GOT3 (cell line): ENCODE measurements around the gene SS18.

Experiments used
- DNase-seq: peaks from one replicate; lab custom pipeline; 2025; ENCODE audit warnings: mixed read lengths; lab: John Stamatoyannopoulos, UW

The SS18 gene

DNA sequence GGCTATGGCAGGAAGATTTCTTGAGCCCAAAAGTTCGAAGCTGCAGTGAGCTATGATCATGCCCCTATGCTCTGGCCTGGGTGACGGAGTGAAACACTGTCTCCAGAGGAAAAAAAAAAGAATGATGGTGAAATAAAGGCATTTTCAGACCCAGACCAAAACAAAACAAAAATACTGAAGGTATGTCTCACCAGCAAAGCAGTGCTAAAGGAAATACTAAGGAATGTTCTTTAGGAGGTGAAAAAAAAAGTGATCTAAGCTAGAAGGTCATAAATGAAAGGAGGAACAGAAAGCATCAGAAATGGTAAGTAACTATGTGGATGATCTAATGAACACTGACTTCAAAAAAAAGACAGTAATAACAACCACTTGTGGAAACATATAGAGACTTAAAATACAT lies 18.7 kb downstream of the SS18 start:
- DNase-seq, result no peak

DNA sequence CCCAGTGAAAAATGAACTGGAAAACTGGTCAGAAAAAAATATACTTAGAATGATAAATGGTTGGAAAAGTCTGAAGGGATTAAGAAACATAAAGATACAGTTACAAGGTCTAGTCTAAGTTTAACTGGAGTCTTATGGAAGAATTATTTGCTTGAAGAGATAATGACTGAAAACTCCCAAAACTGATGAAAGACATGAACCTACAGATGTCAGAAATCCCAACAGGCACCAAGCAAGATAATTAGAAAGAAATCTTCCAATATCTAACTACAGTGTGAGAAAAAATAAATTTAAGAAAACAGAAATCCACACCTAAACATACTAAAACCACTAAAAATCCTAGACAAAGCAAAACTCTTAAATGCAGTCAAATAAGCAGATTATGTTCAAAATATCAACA lies 19.4 kb downstream of the SS18 start:
- DNase-seq, result no peak

DNA sequence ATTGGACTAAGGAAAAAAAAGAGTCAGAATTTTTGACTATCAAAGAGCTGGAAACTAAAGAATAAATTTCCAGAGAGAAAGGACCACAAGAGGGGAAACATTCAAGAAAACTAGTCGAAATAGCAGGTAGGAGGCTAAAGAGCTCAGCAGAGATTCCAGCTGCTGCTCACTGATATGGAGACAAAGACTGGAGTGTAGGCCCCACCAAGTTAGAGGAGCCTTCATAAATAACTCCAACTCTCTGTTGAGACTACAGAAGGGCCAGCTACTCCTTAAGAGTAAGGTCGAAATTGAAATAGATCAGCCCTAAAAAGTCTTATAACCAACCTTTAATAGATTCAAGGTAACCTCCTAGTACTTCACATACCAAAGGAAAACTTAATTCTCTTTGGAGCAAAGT lies 31.1 kb downstream of the SS18 start:
- no peak for DNase-seq

DNA sequence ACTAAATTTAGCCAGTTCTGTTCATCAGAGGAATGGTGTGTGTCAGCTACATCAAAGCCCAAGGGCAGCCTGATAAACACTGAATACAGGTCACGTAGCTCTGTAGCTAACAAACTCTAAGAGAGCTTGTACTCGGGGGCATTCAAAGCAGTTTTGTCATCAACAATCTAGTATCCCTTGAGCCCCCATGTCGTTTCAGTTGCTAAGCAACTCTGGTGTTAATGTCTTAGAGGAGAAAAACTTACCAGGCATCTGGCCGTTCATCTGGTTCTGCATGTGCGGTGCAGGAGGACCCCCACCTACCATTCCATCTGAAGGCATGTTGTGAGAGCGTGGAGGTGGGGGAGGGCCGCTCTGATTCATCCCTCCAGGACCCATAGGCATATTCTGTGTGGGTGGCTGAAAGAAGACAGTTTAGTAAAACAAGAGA lies 33.1 kb downstream of the SS18 start:
- no peak for DNase-seq

DNA sequence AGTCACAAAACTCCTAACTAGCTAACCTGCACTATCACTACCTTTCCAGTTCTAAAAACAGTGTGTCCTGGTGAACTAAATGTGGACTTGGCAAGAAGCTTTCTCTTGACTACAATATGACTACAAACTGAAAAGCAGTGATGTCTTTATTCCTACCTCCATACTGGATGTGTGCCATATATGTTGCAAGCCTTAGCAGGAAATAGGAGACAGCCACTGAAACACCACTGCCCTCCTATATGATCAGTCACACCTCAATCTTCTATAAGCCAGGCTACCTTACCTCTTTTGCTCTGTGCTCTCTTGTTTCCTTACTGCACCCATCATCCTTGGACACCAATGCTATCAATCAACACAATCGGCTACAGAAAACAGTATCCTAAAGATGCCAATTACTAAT lies 34.1 kb downstream of the SS18 start:
- no peak for DNase-seq

DNA sequence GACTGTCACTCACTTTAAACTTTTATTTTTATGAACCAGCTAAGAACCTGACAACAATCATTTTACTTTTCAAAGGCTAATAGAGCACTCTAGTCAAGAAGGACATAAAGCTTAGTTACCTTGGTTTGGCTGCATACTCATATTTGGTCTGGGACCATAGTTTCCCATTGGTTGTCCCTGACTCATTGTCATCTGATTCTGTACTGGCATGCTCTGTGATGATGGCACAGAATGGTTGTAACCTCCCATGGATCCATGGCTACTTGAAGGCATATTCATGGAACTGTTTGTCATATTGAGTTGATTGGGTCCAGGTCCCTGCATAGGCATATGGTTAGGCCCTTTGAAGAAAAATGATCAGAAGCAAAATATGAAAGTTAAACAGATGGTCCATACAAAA lies 37.9 kb downstream of the SS18 start:
- no peak for DNase-seq

DNA sequence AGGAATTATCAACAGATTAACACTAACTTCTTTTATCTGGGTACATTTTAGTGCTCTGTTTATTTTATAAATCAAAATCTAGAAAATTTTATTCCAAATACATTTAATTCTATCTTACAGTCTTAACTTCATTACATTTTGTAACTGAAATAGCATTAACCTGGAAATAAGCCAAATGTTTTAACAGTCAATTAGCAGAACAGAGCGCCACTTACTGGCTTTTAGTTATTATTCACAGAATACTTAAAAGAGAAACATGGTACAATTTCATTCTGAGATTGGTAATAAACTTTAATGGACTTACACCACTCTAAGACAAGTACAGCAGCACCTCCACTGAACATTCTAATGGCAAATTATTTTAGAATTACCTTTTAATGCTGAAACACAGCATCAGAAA lies 38.6 kb downstream of the SS18 start:
- DNase-seq, result no peak

DNA sequence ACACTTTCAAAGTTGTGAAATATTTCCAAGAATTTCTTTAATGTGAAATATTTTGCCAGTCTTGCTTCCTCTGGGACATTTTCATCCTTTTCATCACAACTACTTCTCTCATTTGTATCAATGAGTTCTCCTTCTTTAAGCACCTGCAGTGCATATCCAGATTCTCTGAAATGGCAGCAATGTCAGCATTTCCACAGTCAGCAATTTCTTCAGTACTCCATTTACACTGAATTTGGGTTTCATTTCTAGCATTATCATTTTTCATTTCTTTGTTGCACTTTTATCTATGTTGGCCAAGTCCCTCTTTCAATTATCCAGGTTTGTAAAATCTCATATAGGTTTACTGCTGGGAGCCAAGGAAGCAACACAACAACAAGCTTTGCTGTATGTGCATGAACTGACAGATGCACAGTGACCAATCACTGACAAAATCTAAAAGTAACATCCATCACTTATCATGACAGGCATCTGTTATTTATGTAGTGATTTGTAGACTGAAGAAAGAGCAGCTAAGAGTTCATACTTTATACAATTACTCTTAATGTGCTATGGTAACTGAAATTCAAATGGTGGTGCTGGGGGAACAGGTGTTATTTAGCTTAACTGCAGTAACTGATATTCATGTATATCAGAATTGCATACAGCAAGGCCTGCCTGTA lies 43.9 kb downstream of the SS18 start:
- no peak for DNase-seq

DNA sequence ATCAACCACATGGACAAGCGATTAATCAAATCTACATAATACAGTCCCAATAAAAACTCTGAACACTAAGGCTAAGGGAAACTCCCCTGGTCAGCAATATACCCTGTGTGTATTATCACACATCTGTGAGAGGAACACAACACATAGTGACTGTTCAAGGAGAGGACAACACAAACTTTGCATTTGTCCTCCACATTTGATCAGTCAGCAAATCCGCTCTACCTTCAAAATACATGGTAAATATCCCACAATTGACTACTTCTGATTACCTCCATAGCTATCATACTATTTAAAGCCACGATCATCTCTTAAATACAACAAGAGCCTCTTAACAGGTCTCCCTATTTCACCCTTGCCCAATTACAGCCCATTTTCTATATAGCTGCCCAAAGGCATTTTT lies 45.6 kb downstream of the SS18 start:
- no peak for DNase-seq

DNA sequence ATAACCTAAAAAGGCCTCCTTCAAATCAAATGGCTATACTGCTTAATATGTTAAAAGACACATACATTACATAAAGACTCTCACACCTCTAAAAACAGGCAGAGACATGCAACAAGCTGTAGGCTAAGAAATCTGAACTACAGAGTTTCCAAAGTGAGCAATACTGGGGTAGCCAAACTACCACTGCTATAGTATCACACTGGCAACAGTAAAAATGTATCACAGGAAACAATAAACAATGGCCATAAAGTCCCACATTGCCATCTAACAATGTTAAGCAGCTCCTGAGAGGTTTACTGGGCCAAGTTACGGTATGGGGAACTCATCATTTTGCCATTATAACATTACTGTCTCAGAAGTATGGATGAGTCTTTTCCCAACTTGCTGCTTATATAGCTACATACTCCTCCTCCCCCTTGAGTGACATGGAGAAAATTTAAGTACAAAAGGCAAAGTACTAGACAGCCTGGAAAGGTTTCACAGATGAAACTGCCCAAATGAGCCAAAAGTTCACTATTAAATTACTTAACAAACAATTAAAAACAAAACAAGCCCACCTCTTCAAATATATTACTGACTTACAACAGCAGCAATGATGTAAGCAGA lies 50.3 kb downstream of the SS18 start:
- DNase-seq, result no peak

DNA sequence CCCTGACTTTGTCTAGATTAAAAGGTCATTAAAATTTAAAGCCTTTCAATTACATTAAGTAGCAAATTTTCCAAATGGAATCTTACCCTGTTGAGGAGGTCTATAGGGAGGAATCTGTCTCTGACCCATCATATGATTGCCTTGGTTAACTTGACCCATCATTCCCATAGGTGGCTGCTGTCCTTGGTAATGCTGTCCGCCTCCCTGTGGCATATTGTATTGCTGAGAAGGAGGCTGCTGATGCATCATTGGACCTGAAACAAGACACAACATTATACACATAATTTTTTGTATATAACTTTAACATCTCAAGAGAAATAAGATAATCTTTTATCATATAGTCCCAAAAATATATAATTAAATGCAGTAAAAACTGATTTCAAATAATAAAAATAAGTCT lies 51.2 kb downstream of the SS18 start:
- no peak for DNase-seq

DNA sequence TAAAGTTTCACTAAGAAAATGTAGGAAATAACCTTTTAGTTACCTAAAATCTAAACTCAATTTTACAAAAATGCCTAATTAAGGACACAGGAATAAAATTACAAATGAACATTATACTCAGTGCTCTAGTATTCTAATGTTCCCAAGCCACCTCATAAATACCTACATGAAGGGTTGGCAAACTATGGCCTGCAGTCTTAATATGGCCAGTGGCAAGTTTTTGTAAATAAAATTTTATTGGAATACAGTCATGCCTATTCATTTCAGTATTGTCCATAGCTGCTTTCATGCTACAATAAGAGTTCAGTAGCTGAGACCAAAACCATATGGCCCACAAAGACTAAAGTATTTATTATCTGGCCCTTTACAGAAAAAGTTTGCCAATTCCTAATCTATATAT lies 53.8 kb downstream of the SS18 start:
- no peak for DNase-seq

DNA sequence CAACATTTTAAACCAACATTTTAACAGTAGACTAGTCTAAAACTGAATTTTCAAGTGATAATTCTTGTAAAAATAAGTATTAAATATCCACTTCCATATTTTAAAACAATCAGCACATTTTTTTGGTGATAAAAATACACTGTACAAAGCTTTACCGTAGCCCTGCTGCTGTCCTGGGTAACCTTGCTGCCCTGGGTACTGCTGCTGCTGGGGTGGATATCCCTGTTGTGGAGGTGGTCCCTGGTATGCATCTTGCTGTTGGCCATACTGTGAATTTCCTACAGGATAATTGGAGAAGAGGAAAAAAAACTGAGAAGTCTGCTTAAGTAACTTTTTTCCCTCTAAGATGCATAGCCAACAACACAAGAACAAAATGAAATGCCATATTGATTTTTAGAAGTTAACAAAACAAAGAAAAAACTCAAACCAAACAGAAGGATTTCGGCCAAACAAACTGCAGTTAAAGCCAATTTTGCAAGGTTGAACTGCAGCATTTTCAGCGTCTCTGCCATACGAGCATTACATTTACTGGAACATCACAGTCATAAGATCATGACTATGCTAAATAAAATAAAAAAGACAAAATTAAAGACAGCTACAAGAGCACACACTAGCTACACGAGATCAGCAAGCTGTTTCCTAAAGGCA lies 55.4 kb downstream of the SS18 start:
- no peak for DNase-seq

DNA sequence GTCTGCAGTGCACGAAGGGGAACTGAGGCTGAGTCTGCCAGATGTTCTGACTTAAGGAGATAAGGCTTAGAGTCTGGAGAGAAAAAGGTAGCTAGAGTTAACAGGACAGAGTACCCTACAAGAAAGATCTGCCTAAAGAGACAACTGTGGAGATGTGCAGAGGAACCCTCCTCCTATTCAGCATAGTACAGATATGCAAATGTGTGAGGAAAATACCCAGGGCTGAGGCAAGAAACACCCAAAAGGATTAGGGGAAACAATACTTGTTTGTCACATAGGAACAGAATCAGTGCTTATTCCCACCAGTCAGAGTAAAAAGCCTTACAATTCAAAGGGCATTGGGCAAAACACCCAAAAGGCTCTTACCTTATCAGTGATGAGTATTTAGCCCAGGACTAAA lies 67.8 kb downstream of the SS18 start:
- no peak for DNase-seq

DNA sequence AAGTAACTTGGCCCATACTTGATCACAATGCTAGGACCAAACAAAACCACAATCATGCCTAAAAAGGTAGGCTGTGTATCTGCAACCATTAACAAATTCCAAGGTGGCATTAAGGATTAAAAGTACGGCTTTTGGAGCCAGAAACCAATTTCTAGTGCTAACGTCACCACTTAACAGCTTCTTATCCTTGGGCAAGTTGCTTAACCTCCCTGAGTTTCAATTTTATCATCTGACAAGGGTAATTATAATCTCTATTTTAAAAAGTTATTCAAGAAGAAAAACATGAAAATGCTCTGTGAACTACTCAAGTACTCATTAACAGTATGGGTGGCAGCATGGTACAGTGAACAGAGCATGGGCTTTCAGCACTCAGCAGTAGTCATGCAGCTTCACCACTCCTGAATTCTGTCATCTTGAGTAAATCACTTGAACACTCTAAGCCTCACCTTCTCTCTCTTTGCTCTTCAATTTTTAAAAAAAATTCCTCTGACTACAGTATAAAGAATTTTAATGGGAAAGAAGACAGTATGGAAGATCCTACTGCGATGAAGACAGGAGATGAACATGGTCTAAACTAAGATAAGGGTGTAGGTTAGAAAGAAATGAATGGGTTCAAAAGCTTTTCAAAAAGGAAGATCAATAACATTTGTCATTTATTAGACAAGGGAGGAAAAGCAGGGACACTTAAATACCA lies 69.2 kb downstream of the SS18 start:
- DNase-seq, result no peak

DNA sequence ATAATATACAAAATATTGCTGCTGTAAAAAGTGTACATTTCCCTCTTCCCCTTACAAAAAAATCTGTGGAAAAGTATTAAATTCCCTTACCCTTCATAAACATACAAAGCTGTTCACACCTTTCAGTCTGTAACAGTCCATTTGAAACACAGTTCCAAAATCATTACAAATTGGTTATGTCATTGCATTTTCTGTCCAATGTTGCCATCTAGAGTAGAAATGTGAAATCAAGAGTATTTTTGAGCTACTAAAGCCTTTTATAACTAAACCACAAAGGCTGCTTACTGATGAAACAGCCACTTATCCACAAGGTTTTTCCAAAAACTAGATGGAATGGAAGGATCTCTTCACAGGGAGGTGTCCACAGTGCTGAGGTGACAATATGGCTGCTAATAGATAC lies 72.5 kb downstream of the SS18 start:
- DNase-seq, result no peak

DNA sequence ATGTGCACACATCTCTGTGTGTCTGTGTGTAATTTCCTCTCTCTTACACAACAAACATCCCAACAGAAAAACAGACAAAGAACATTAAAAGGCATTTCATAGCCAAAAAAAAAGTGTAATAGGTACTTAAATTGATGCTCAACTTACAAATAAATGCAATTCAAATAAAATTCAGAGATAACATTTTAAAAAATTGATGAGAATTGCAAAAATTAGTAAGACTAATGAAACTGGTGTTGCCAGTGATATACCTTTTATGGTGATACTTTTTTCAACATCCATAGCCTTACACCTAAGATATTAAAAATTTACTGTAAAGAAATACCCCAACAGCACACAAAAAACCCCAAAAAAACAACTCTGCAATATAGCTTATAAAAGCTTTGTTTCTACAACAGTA lies 76.0 kb downstream of the SS18 start:
- DNase-seq, result no peak

DNA sequence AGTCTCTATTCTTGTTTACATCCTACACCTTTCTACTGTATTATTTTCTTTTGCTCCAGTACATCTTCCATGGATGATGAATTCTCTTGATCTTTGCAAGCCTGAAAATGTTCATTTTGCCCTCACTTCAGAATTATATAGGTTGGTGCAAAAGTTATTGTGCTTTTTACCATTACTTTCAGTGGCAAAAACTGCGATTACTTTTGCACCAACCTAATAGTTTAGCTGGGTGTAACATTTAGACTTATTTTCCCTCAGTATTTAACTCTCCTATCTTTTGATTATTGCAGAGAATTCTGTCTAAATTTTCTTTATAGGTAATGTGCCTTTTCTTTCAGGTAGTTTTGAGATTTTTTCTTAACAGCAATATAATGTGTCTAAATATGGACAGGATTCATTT lies 81.8 kb downstream of the SS18 start:
- no peak for DNase-seq

DNA sequence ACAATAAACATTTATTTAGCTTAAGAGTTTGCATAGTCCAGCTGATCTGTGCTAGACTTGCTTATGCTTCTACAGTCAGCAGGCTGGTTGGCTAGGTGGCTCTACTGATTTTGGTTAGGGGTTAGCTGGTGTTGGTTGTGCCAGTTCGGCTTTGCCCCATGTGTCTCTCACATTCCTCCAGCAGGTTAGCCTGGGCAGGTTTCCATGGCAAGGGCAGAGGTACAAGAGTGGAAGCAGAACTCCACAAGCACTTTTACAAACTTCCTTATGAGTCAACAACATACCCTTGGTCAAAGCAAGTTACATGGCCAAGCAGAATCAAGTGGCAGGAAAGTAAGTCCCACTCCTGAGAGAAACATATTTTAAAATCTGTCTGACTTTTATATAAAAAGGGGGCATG lies 82.3 kb downstream of the SS18 start:
- no peak for DNase-seq

DNA sequence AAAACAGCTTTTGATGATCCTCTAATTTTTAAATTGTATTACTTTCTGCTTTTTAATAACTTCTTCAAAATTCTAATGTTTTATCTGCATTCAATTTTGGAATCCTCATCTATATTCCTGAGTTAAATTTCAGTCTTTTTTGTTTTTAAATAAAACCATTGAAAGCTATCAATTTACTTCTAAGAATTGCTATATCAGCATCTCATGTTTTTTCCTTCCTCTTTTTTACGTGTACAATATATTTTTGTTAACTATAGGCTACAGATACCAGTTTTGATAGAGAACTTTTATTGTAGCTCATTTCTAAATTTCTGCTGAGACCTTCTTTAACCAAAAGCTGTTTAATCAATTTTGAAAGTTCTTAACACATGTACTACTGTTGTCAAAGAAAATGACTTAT lies 84.5 kb downstream of the SS18 start:
- no peak for DNase-seq

DNA sequence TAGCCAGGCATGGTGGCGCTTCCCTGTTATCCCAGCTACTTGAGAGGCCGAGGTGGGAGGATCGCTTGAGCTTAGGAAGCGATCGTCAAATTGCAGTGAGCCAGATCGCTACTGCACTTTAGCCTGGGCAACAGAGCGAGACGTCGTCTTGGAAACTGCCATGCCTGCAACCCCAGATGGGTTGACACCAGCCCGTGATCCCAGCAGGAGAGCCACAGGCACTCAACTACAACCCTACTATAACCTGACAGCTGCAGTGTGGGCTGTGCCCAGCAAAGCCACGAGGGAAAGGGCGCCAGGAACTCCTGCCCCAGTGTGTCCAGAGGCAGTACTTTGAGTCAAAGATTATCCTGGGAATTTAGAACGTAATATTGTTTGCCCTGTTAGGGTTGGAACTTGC lies 85.6 kb downstream of the SS18 start:
- no peak for DNase-seq

DNA sequence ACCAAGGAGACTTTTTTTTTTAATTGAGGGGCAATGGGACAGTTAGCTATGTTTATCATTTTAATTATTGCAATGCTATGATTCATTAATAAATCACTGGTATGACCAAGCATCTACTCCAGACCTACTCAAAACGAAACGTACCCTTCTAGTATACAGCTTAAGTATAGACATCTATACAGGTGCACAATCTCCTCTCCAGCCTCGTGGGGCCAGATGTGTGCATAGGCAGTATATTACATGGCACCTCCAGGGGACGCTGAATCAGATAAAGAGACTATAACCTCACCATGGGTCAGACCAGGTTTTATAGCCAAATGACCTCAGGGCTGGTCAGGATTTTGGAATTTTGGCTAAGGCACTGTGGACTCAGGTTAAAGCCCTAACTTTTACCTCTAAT lies 86.6 kb downstream of the SS18 start:
- no peak for DNase-seq

DNA sequence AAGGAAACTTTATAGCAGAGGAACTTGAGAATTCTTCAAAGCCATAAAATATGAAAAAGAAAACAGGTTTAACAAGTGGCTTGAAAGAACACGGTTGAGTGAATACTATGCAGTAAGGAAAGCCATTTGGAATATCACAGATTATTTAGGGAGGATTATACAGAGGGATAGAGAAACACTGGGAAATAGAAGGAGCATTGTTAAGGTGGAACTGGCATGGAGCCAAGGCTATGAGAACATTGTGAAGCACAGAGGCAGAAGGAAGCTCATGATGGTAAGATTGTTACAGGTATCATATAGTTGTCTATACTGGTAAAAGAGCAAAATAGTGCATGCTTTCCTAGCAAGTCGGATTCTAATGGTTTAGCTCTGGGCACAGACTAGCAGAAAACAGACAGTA lies 87.1 kb downstream of the SS18 start:
- no peak for DNase-seq
